ENCODE measurements around the gene GPATCH1. TPM values are rescaled to one million over a fixed set of nuclear protein-coding genes. Genes with fewer than 3 reads are reported as not detected.

The GPATCH1 gene
- total and polyA plus RNA-seq, 10 of the 15 experiments (the other 5 are each of a cell fraction or from before 2014, with no cell fraction given): 4.5 to 9.6 (median 7.2) TPM

DNA sequence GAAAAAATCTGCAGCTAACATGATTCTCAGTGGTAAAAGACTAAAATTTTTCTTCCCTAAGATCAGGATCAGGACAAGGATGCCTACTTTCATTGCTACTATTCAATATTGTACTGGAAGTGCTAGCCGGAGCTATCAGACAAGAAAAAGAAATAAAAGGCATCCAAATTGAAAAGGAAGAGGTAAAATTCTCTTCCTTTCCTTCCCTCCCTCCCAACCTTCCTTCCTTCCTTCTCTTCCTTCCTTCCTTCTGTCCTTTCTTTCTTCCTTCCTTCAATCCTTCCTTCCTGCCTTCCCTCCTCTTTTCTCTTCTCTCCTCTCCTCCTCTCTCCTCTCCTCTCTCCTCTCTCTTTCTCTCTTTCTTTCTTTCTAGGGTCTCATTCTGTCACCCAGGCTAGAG lies 86.5 kb downstream of the GPATCH1 start:
- CTCF ChIA-PET: interaction anchor here (1.6 to 2.6 kb wide), 2 partner anchors 9 to 23 kb away, joined by 5 read pairs; no protein-coding TSS in a partner anchor
- BruUV-seq (replicated peaks): no TSS peak

DNA sequence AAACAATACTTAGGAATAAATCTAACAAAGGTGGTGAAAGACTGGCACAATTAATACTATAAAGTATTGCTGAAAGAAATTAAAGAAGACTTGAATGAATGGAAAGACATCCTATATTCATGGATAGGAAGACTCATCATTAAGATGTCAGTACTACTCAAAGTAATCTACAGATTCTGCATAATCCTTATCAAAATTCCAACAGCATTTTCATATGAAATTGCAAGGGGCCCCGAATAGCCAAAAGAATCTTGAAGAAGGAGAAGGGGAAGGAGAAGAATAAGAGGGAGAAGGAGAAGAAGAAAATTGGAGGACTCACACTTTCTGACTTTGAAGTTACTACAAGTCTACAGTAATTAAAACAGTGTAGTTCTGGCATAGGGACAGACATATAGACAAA lies 87.5 kb downstream of the GPATCH1 start:
- H3K9ac ChIP-seq (ENCODE audit: control insufficient read depth, insufficient read depth, low read length): no peak overlapping the region
- ChIA-PET POLR2A (interaction anchor here (0.7 kb wide), 1 partner anchor 106 kb away, joined by 3 read pairs; no protein-coding TSS in a partner anchor), RAD21 (ENCODE audit: unreplicated experiment) (no interaction called here), SMC1A (ENCODE audit: uncharacterized antibody, unreplicated experiment) (no interaction called here), CTCF (no interaction called here)
- no peak for FAIRE-seq
- intact Hi-C loops (cut with micrococcal nuclease; ENCODE audit: unreplicated experiment): no loop called here
- no peaks in the 10 kb centered on the region; the same call in 1 of the 2 replicates for H3K4me1 ChIP-seq (ENCODE audit: control insufficient read depth, insufficient read depth, low read length)
- no peak overlapping the region for H3K27ac ChIP-seq (ENCODE audit: control insufficient read depth, insufficient read depth)
- H3K79me2 ChIP-seq (ENCODE audit: control insufficient read depth, insufficient read depth, low read length): no peaks in the 10 kb centered on the region
- peaks cover 2% of the 10 kb centered on the region; the same call in 1 of the 3 replicates for H3K9me3 ChIP-seq (replicated peaks; ENCODE audit: control insufficient read depth, insufficient read depth, low read length)
- no peaks in the 10 kb centered on the region for H3K36me3 ChIP-seq (ENCODE audit: control insufficient read depth in 2 of 2, insufficient read depth in 2 of 2, low read length in 1 of 2)
- WGBS (ENCODE audit: insufficient coverage, insufficient replicate concordance, low lambda C conversion rate, missing lambda C conversion rate): 80% methylated on average over 1 of the region's 1 CpG
- BruUV-seq (replicated peaks): no TSS peak
- H3K4me2 ChIP-seq (ENCODE audit: control insufficient read depth, insufficient read depth): no peak overlapping the region
- in situ Hi-C loops (cut with MboI): no loop called here
- no peak overlapping the region for H2AFZ ChIP-seq (ENCODE audit: control insufficient read depth, low read depth, low read length)
- DNase-seq (ENCODE audit: low read depth, low spot score): no peak
- ATAC-seq: no peak
- H3K4me3 ChIP-seq: no peak overlapping the region
- H4K20me1 ChIP-seq (ENCODE audit: control insufficient read depth, insufficient read depth): no peaks in the 10 kb centered on the region
- no peaks in the 10 kb centered on the region for H3K27me3 ChIP-seq (replicated peaks in 1 of 2; ENCODE audit: control insufficient read depth in 2 of 2, insufficient read depth in 2 of 2, low read length in 1 of 2)
- TF ChIP-seq, protein P1, sequence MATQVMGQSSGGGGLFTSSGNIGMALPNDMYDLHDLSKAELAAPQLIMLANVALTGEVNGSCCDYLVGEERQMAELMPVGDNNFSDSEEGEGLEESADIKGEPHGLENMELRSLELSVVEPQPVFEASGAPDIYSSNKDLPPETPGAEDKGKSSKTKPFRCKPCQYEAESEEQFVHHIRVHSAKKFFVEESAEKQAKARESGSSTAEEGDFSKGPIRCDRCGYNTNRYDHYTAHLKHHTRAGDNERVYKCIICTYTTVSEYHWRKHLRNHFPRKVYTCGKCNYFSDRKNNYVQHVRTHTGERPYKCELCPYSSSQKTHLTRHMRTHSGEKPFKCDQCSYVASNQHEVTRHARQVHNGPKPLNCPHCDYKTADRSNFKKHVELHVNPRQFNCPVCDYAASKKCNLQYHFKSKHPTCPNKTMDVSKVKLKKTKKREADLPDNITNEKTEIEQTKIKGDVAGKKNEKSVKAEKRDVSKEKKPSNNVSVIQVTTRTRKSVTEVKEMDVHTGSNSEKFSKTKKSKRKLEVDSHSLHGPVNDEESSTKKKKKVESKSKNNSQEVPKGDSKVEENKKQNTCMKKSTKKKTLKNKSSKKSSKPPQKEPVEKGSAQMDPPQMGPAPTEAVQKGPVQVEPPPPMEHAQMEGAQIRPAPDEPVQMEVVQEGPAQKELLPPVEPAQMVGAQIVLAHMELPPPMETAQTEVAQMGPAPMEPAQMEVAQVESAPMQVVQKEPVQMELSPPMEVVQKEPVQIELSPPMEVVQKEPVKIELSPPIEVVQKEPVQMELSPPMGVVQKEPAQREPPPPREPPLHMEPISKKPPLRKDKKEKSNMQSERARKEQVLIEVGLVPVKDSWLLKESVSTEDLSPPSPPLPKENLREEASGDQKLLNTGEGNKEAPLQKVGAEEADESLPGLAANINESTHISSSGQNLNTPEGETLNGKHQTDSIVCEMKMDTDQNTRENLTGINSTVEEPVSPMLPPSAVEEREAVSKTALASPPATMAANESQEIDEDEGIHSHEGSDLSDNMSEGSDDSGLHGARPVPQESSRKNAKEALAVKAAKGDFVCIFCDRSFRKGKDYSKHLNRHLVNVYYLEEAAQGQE (IDR thresholded peaks at IDR 0.05; ENCODE audit: low read depth, low read length): no peak
- no peak for TF ChIP-seq FOS (IDR thresholded peaks at IDR 0.05; ENCODE audit: borderline replicate concordance, extremely low read depth, insufficient read length)
- no peak for TF ChIP-seq ZSCAN29 (IDR thresholded peaks at IDR 0.05)
- TF ChIP-seq RB1 (IDR thresholded peaks at IDR 0.05; ENCODE audit: borderline replicate concordance): no peak
- TF ChIP-seq ASH2L (IDR thresholded peaks at IDR 0.05; ENCODE audit: borderline replicate concordance, low read depth): no peak
- TF ChIP-seq FOXK2 (IDR thresholded peaks at IDR 0.05): no peak
- TF ChIP-seq ZNF217 (IDR thresholded peaks at IDR 0.05): no peak
- no peak for TF ChIP-seq PAX5 (IDR thresholded peaks at IDR 0.05; ENCODE audit: borderline replicate concordance, low read depth, low read length)
- no peak for TF ChIP-seq NR2F1 (conservative IDR thresholded peaks at IDR 0.05)
- no peak for TF ChIP-seq RBBP5 (conservative IDR thresholded peaks at IDR 0.05)
- TF ChIP-seq STAT1 (conservative IDR thresholded peaks at IDR 0.05): no peak

More for the DNA sequence above, 86.5 kb downstream of the GPATCH1 start:
- intact Hi-C loops (cut with micrococcal nuclease; ENCODE audit: unreplicated experiment): no loop called here
- H3K9ac ChIP-seq (ENCODE audit: control insufficient read depth, insufficient read depth, low read length): no peak overlapping the region
- SMC1A ChIA-PET (ENCODE audit: uncharacterized antibody, unreplicated experiment): interaction anchor here (1.2 kb wide), 1 partner anchor 17 kb away, joined by 3 read pairs; no protein-coding TSS in a partner anchor
- POLR2A ChIA-PET: no interaction called here
- no peak overlapping the region for H3K4me3 ChIP-seq
- H3K9me3 ChIP-seq (replicated peaks; ENCODE audit: control insufficient read depth, insufficient read depth, low read length): peaks cover 2% of the 10 kb centered on the region; the same call in 1 of the 3 replicates
- in situ Hi-C loops (cut with MboI): no loop called here
- no peak overlapping the region for H3K4me2 ChIP-seq (ENCODE audit: control insufficient read depth, insufficient read depth)
- ATAC-seq: no peak
- no peak for FAIRE-seq
- H4K20me1 ChIP-seq (ENCODE audit: control insufficient read depth, insufficient read depth): no peaks in the 10 kb centered on the region
- H3K27me3 ChIP-seq (replicated peaks in 1 of 2; ENCODE audit: control insufficient read depth in 2 of 2, insufficient read depth in 2 of 2, low read length in 1 of 2): no peaks in the 10 kb centered on the region
- H3K79me2 ChIP-seq (ENCODE audit: control insufficient read depth, insufficient read depth, low read length): no peaks in the 10 kb centered on the region
- H2AFZ ChIP-seq (ENCODE audit: control insufficient read depth, low read depth, low read length): no peak overlapping the region
- no peak for DNase-seq (ENCODE audit: low read depth, low spot score)
- H3K4me1 ChIP-seq (ENCODE audit: control insufficient read depth, insufficient read depth, low read length): no peaks in the 10 kb centered on the region
- RAD21 ChIA-PET (ENCODE audit: unreplicated experiment): no interaction called here
- H3K36me3 ChIP-seq (ENCODE audit: control insufficient read depth in 2 of 2, insufficient read depth in 2 of 2, low read length in 1 of 2): no peaks in the 10 kb centered on the region
- 100% methylated on average over 1 of the region's 1 CpG for WGBS (ENCODE audit: insufficient coverage, insufficient replicate concordance, low lambda C conversion rate, missing lambda C conversion rate)
- H3K27ac ChIP-seq (ENCODE audit: control insufficient read depth, insufficient read depth): no peak overlapping the region
- TF ChIP-seq LARP7 (IDR thresholded peaks at IDR 0.05) (no peak), MEF2B (IDR thresholded peaks at IDR 0.05; ENCODE audit: partially characterized antibody, poor library complexity, severe bottlenecking) (no peak), NR2C1 (IDR thresholded peaks at IDR 0.05) (no peak), GATAD2B (conservative IDR thresholded peaks at IDR 0.05; ENCODE audit: low read depth) (no peak), SREBF1 (IDR thresholded peaks at IDR 0.05; ENCODE audit: low read length) (no peak), JUND (IDR thresholded peaks at IDR 0.05; ENCODE audit: low read depth, low read length) (no peak)
- TF ChIP-seq, protein P2, sequence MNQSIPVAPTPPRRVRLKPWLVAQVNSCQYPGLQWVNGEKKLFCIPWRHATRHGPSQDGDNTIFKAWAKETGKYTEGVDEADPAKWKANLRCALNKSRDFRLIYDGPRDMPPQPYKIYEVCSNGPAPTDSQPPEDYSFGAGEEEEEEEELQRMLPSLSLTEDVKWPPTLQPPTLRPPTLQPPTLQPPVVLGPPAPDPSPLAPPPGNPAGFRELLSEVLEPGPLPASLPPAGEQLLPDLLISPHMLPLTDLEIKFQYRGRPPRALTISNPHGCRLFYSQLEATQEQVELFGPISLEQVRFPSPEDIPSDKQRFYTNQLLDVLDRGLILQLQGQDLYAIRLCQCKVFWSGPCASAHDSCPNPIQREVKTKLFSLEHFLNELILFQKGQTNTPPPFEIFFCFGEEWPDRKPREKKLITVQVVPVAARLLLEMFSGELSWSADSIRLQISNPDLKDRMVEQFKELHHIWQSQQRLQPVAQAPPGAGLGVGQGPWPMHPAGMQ (IDR thresholded peaks at IDR 0.05; ENCODE audit: borderline replicate concordance): no peak
